Medulla oblongata (tissue), 1 donor: ENCODE data around the gene RAD23A.

ENCODE experiments used
- DNase-seq: peaks from one replicate; pipeline ENCODE4 v3.0.0-alpha.2; 2015; ENCODE audit errors: extremely low spot score

RAD23A gene

DNA sequence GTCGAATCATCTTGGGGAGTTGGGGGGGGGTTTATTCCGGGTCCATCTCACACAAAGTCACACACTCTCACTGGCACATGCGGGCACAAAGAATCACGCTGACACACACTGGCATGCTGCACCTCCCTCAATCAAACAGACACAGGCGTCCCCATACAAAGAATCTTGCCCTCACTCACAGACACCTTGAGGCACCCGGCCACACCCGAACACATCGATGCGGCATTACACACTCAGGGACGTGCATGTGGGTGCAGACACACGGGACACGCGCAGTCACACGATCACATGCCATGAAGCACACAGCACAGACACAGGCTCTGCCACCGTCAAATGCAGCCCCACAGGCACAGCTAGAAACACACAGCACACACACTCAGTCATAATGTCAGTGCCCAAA is 57.4 kb downstream of the RAD23A start:
- DNase-seq: no peak
